ENCODE data around the gene SLC29A4.

SLC29A4 gene

GRCh38 chr7:5330288-5330687 is 47.5 kb downstream of the SLC29A4 start:
- H3K27ac ChIP-seq: no peak overlapping the region
- H3K27me3 ChIP-seq: no peaks in the 10 kb centered on the region
- H3K4me1 ChIP-seq (ENCODE audit: control insufficient read depth in 1 of 2, insufficient read depth in 1 of 2, low read depth in 1 of 2, low read length in 1 of 2): peaks cover 30 to 40% of the 10 kb centered on the region in 2 experiments
- no peak for TF ChIP-seq CTCF (IDR thresholded peaks at IDR 0.05)
- peaks cover 77% of the 10 kb centered on the region for H3K36me3 ChIP-seq
- no peaks in the 10 kb centered on the region for H3K9me3 ChIP-seq
- H3K4me3 ChIP-seq (ENCODE audit: low read depth in 1 of 2, low read length in 1 of 2): peak overlapping the region in 1 of 2 experiments; percentile 28

- peak overlapping the region; percentile 66 for H3K27ac ChIP-seq
- TF ChIP-seq CTCF (IDR thresholded peaks at IDR 0.05): no peak
- peaks cover 30 to 40% of the 10 kb centered on the region in 2 experiments for H3K4me1 ChIP-seq (ENCODE audit: control insufficient read depth in 1 of 2, insufficient read depth in 1 of 2, low read depth in 1 of 2, low read length in 1 of 2)
- H3K27me3 ChIP-seq: no peaks in the 10 kb centered on the region
- H3K4me3 ChIP-seq (ENCODE audit: low read depth in 1 of 2, low read length in 1 of 2): no peak overlapping the region
- peaks cover 63% of the 10 kb centered on the region for H3K36me3 ChIP-seq
- H3K9me3 ChIP-seq: no peaks in the 10 kb centered on the region
Observed at GRCh38 chr7:5332579-5332978, 49.8 kb downstream of the SLC29A4 start.

GRCh38 chr7:5333121-5334045 is 50.6 kb downstream of the SLC29A4 start:
- H3K27me3 ChIP-seq: no peaks in the 10 kb centered on the region
- H3K27ac ChIP-seq: no peak overlapping the region
- H3K4me1 ChIP-seq (ENCODE audit: control insufficient read depth in 1 of 2, insufficient read depth in 1 of 2, low read depth in 1 of 2, low read length in 1 of 2): peaks cover 30 to 40% of the 10 kb centered on the region in 2 experiments
- TF ChIP-seq CTCF (IDR thresholded peaks at IDR 0.05): no peak
- H3K4me3 ChIP-seq (ENCODE audit: low read depth in 1 of 2, low read length in 1 of 2): no peak overlapping the region
- H3K36me3 ChIP-seq: peaks cover 63% of the 10 kb centered on the region
- no peaks in the 10 kb centered on the region for H3K9me3 ChIP-seq

- H3K4me1 ChIP-seq (ENCODE audit: control insufficient read depth in 1 of 2, insufficient read depth in 1 of 2, low read depth in 1 of 2, low read length in 1 of 2): peaks cover 28 to 40% of the 10 kb centered on the region in 2 experiments
- H3K36me3 ChIP-seq: peaks cover 62% of the 10 kb centered on the region
- no peak for TF ChIP-seq CTCF (IDR thresholded peaks at IDR 0.05)
- H3K4me3 ChIP-seq (ENCODE audit: low read depth in 1 of 2, low read length in 1 of 2): no peak overlapping the region
- no peaks in the 10 kb centered on the region for H3K27me3 ChIP-seq
- H3K9me3 ChIP-seq: no peaks in the 10 kb centered on the region
- H3K27ac ChIP-seq: no peak overlapping the region
Observed at GRCh38 chr7:5334671-5335070, 51.9 kb downstream of the SLC29A4 start.

- Histone ChIP-seq H3K9me3 (no peaks in the 10 kb centered on the region), H3K36me3 (peaks cover 63% of the 10 kb centered on the region), H3K27ac (no peak overlapping the region), H3K4me1 (ENCODE audit: control insufficient read depth in 1 of 2, insufficient read depth in 1 of 2, low read depth in 1 of 2, low read length in 1 of 2) (peaks cover 4 to 16% of the 10 kb centered on the region in 2 experiments), H3K4me3 (ENCODE audit: low read depth in 1 of 2, low read length in 1 of 2) (no peak overlapping the region), H3K27me3 (no peaks in the 10 kb centered on the region)
- no peak for TF ChIP-seq CTCF (IDR thresholded peaks at IDR 0.05)
Observed at GRCh38 chr7:5337047-5337446, 54.3 kb downstream of the SLC29A4 start.

Data from neutrophil (primary cell).